GM18507 (cell line): ENCODE measurements around the gene RNU6-7.

Experiments
- DNase-seq: peaks from one replicate; pipeline ENCODE4 v3.0.0; 2011; ENCODE audit warnings: low read depth; ENCODE audit not compliant: insufficient read length; ENCODE audit errors: extremely low spot score
- FAIRE-seq: peaks from 2 replicates; lab custom pipeline; 2011; peaks lifted over from hg19 to GRCh38; lab: Jason Lieb, UNC

Gene RNU6-7

GRCh38 chr14:32202998-32203882, 1.4 kb downstream of the RNU6-7 start, which contains the start of gene RNU6-8:
RNU6-8 (minus strand) TSS chr14:32203269.
- DNase-seq (peak; percentile 42), FAIRE-seq (peak; percentile 69)

GRCh38 chr14:32203928-32204357, 2.1 kb downstream of the RNU6-7 start:
- FAIRE-seq (no peak), DNase-seq (no peak)

- no peak for FAIRE-seq
- DNase-seq: no peak
These were observed 3.7 kb downstream of the RNU6-7 start for GRCh38 chr14:32205554-32205953.

GRCh38 chr14:32205984-32206383, 4.1 kb downstream of the RNU6-7 start:
- DNase-seq (no peak), FAIRE-seq (peak; percentile 59)

GRCh38 chr14:32206552-32206951, 4.7 kb downstream of the RNU6-7 start:
- no peak for FAIRE-seq
- no peak for DNase-seq

GRCh38 chr14:32208490-32208889, 6.6 kb downstream of the RNU6-7 start:
- no peak for DNase-seq
- no peak for FAIRE-seq

GRCh38 chr14:32209471-32209870, 7.6 kb downstream of the RNU6-7 start:
- DNase-seq (no peak), FAIRE-seq (no peak)

- DNase-seq (no peak), FAIRE-seq (no peak)
These were observed 9.2 kb downstream of the RNU6-7 start for GRCh38 chr14:32211068-32211404.

- no peak for FAIRE-seq
- DNase-seq: no peak
These were observed 11.0 kb downstream of the RNU6-7 start for GRCh38 chr14:32212833-32213232.

- no peak for DNase-seq
These were observed 15.5 kb downstream of the RNU6-7 start for GRCh38 chr14:32217301-32217700.

GRCh38 chr14:32224737-32225377, 23.0 kb downstream of the RNU6-7 start:
- DNase-seq: no peak
- FAIRE-seq: no peak

More at GRCh38 chr14:32217301-32217700, 15.5 kb downstream of the RNU6-7 start:
- FAIRE-seq: no peak

- DNase-seq (no peak), FAIRE-seq (no peak)
These were observed 23.6 kb downstream of the RNU6-7 start for GRCh38 chr14:32225378-32225920.

- DNase-seq (no peak), FAIRE-seq (no peak)
These were observed 24.2 kb downstream of the RNU6-7 start for GRCh38 chr14:32226056-32226455.

- DNase-seq (no peak), FAIRE-seq (no peak)
These were observed 28.3 kb downstream of the RNU6-7 start for GRCh38 chr14:32230181-32230580.

- FAIRE-seq (no peak), DNase-seq (no peak)
These were observed 28.9 kb downstream of the RNU6-7 start for GRCh38 chr14:32230695-32231280.

- FAIRE-seq: no peak
- no peak for DNase-seq
These were observed 30.6 kb downstream of the RNU6-7 start for GRCh38 chr14:32232481-32232880.

GRCh38 chr14:32233260-32233659, 31.4 kb downstream of the RNU6-7 start:
- DNase-seq: no peak
- FAIRE-seq: no peak

GRCh38 chr14:32244404-32244803, 42.6 kb downstream of the RNU6-7 start:
- no peak for DNase-seq
- FAIRE-seq: no peak

- DNase-seq (no peak), FAIRE-seq (no peak)
These were observed 44.9 kb downstream of the RNU6-7 start for GRCh38 chr14:32246751-32247150.

- DNase-seq: no peak
- no peak for FAIRE-seq
These were observed 47.5 kb downstream of the RNU6-7 start for GRCh38 chr14:32249371-32249770.
